Upper lobe of right lung (tissue), 1 donor: ENCODE results near the gene CNR1. TPM values are rescaled to one million over a fixed set of nuclear protein-coding genes. Genes with fewer than 3 reads are reported as not detected.
A peak's percentile ranks its signal among the peaks of the same experiment; 100 is the strongest.

ENCODE experiments used
- ATAC-seq: fragments of 200-7000 bp; cut with Tn5 transposase; one replicate; pipeline ENCODE4 v1.9.1; 2020; ENCODE audit warnings: mild to moderate bottlenecking, moderate library complexity
- DNase-seq: peaks from one replicate; pipeline ENCODE4 v3.0.0-alpha.2; 2020
- H3K27ac ChIP-seq: fragments of 200-600 bp; one replicate; pipeline ENCODE4 v1.8.0; 2022
- H3K27me3 ChIP-seq: fragments of 200-600 bp; one replicate; pipeline ENCODE4 v1.8.0; 2022; ENCODE audit warnings: mild to moderate bottlenecking
- H3K36me3 ChIP-seq: fragments of 200-600 bp; one replicate; pipeline ENCODE4 v1.8.0; 2022
- H3K4me1 ChIP-seq: fragments of 200-600 bp; one replicate; pipeline ENCODE4 v1.8.0; 2022
- H3K4me3 ChIP-seq: fragments of 200-600 bp; one replicate; pipeline ENCODE4 v1.8.0; 2022; ENCODE audit warnings: mild to moderate bottlenecking
- H3K9me3 ChIP-seq: fragments of 200-600 bp; one replicate; pipeline ENCODE4 v1.8.0; 2022
- intact Hi-C: fragments of 100-400 bp; cut with DNase I; formaldehyde crosslinking; loops from one replicate; pipeline ENCODE4 v1.11.0; 2022
- total RNA-seq: library from RNA; stranded (reverse); fragmentation: NEBNext Ultra II Directional; extraction: Animal tissue kit (Norgen Biotek cat#: 25700); gene quantifications from one replicate; pipeline ENCODE4 v1.2.1, GENCODE V29; 2021
- TF ChIP-seq, protein P1 (sequence below): fragments of 200-600 bp; IDR thresholded peaks from one replicate; pipeline ENCODE4 v1.8.0; 2022; ENCODE audit warnings: antibody characterized with exemption
- donor health status: DM: no; HTN: yes; CAD: no; lungs with severe emphysema.

CNR1 gene
- total RNA-seq, 1 donor from 2014 or later = 21.6 TPM

DNA sequence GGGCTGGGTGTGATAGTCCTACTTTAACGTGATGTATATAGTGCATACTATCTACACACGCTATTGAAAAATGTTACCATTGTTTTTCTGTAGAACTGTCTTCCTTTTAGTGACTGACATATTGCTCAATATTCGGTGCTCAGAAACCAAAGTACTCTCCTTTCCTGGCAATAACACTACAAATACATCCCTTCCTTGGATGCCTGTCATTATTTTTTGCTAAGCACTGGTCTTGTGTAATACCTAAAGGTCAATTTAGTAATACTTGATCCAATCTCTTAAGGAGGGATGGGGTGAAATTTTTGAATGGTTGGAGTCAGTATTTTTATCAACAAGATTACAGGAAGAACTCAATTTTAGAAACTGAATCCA is 23.9 kb downstream of the CNR1 start:
- H3K27ac ChIP-seq = no peak overlapping the region
- H3K4me3 ChIP-seq = no peak overlapping the region
- ATAC-seq (peak; percentile 34), DNase-seq (no peak)
- no peaks in the 10 kb centered on the region for H3K27me3 ChIP-seq
- H3K9me3 ChIP-seq = no peaks in the 10 kb centered on the region
- H3K4me1 ChIP-seq = no peaks in the 10 kb centered on the region
- TF ChIP-seq, protein P1, sequence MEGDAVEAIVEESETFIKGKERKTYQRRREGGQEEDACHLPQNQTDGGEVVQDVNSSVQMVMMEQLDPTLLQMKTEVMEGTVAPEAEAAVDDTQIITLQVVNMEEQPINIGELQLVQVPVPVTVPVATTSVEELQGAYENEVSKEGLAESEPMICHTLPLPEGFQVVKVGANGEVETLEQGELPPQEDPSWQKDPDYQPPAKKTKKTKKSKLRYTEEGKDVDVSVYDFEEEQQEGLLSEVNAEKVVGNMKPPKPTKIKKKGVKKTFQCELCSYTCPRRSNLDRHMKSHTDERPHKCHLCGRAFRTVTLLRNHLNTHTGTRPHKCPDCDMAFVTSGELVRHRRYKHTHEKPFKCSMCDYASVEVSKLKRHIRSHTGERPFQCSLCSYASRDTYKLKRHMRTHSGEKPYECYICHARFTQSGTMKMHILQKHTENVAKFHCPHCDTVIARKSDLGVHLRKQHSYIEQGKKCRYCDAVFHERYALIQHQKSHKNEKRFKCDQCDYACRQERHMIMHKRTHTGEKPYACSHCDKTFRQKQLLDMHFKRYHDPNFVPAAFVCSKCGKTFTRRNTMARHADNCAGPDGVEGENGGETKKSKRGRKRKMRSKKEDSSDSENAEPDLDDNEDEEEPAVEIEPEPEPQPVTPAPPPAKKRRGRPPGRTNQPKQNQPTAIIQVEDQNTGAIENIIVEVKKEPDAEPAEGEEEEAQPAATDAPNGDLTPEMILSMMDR = no peak
- H3K36me3 ChIP-seq = no peaks in the 10 kb centered on the region
- intact Hi-C loops = no loop called here

DNA sequence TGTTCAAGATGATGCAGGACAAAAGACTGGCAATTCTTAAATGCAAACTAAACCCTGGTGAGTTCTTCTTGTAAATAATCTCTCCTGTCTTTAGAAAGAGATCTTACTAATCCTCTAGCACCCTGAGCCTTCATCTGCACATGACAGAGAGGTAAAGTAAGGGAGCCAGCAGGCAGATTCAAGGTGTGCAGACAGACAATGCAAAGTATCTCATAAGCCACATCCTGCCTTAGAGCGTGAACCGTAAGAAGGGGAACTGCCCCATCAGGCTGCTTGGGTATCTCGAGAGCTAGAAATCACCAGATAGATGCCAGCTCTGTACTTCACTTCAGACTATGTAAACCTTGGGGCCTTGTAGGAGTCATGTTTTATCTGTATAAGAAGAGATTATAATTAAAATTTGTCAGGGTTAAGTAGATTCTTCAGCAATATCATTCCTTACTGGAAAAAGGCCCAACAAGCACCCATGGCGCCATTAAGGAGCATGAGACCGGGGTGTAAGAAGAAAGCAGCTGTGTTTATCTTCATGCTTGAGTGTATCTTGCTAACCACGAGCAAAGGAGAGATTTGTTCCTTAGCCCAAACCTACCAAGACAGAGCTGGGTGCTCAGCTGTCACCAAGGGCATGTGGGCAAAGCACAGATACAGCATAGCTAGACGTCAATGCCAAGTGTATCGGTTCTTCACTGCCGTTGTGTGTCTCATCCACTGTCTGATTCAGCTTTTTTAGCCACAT is 24.4 kb downstream of the CNR1 start:
- TF ChIP-seq, protein P1 = no peak
- Histone ChIP-seq H3K9me3 (no peaks in the 10 kb centered on the region), H3K27ac (no peak overlapping the region), H3K4me3 (no peak overlapping the region), H3K36me3 (no peaks in the 10 kb centered on the region), H3K27me3 (no peaks in the 10 kb centered on the region), H3K4me1 (no peaks in the 10 kb centered on the region)
- ATAC-seq (peak; percentile 45), DNase-seq (no peak)
- intact Hi-C loops = no loop called here

DNA sequence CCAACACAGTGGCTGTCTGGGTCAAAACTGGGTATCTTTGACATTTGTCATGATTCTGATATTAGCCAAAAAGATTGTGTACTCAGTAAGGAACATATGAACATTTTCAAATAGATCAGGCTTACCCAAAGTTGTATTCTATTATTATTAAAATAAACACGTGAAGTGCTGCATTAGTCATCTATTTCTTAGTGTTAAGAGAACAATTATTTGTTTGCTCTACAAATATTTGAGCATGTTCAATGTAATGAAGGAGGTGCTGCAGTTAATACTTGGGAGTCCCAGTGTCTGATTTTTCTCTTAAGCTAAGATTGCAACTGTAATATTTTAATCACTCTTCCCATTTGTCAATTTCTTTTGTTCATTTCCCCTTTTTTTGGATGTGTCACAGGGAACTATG is 28.2 kb downstream of the CNR1 start:
- ATAC-seq = peak; percentile 45

DNA sequence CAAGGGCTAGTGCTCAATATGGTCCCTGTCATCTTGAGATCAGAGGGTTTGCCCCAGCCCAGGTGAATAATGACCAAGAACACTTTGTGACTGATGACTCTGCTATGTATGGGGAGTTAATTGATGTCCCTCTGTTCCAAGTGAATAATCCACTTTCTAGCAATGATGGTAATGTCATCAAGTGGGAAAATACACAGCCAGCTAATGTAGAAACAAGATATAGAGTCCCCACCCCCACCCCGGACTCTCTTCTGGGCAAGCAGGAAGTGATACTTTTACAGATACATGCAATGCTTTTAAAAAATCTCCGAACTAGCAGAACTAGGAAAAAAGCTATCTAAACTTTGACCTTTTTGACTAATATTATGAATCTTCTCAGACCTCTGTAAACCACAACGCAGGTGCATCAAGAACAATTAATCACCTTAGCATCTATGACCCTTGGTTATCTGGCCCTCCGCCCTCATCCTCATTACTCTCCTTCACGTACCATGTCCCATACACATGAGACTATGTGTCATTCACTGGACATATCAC is 30.5 kb downstream of the CNR1 start:
- H3K36me3 ChIP-seq = no peaks in the 10 kb centered on the region
- TF ChIP-seq, protein P1 = no peak
- intact Hi-C loops = no loop called here
- H3K27ac ChIP-seq = no peak overlapping the region
- H3K4me1 ChIP-seq = no peaks in the 10 kb centered on the region
- DNase-seq = no peak
- ATAC-seq = no peak
- no peak overlapping the region for H3K4me3 ChIP-seq
- no peaks in the 10 kb centered on the region for H3K9me3 ChIP-seq
- no peaks in the 10 kb centered on the region for H3K27me3 ChIP-seq

More for the DNA sequence above, 28.2 kb downstream of the CNR1 start:
- TF ChIP-seq, protein P1 = no peak
- intact Hi-C loops = no loop called here
- Histone ChIP-seq H3K36me3 (no peaks in the 10 kb centered on the region), H3K4me1 (no peaks in the 10 kb centered on the region), H3K27ac (no peak overlapping the region), H3K27me3 (no peaks in the 10 kb centered on the region), H3K4me3 (no peak overlapping the region), H3K9me3 (no peaks in the 10 kb centered on the region)
- no peak for DNase-seq

DNA sequence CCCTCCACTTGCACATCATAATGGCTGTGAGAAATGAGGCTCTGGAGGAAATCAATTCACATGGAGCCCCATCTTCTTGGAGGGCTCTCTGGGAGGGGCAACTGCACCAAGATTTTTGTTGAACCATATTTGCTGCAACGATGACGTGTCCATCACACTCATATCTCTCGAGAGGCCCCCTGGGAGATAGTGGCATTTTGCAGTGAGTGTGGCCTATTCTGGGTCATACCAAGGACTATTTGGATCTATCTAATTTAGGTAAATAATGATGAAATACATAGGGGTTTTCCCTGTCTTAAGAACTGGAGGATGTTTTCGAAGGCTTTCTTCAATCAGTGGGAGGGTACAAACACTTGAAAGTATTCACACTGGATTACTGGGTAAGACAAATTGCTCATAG is 31.6 kb downstream of the CNR1 start:
- no peak overlapping the region for H3K4me3 ChIP-seq
- H3K4me1 ChIP-seq = no peaks in the 10 kb centered on the region
- intact Hi-C loops = no loop called here
- H3K36me3 ChIP-seq = no peaks in the 10 kb centered on the region
- DNase-seq = no peak
- ATAC-seq = no peak
- TF ChIP-seq, protein P1 = no peak
- no peaks in the 10 kb centered on the region for H3K9me3 ChIP-seq
- no peaks in the 10 kb centered on the region for H3K27me3 ChIP-seq
- H3K27ac ChIP-seq = no peak overlapping the region
